ENCODE results near the gene HCST.
A peak's percentile ranks its signal among the peaks of the same experiment; 100 is the strongest.
"Not testable (repeated sequence)": the region's sequence is repeated elsewhere in the genome, so short reads cannot be mapped to it uniquely, and the experiment has no call there.

The HCST gene

GRCh38 chr19:35905178-35905727 lies 2.9 kb downstream of the HCST start:
- DNase-seq: peak in 1 of 2 donors; percentile 6

DNA sequence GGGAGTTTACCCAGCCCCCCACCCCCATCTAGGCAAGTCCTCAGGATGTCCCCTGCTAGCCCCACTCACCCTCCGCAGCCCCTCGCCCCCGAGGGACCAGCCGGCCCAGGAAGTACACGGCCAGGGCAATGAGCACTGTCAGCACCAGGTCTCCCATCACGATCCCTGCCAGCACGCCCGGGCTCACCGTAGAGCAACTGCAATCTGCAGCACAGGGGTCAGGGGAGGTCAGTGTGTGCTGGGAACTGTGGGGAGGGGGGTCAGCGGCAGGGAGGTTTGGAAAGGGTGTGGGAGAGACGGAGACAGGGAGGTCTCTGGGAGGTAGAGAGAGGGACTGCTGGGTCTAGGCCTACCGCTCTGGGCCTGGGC lies 5.0 kb downstream of the HCST start:
- no peak for DNase-seq

DNA sequence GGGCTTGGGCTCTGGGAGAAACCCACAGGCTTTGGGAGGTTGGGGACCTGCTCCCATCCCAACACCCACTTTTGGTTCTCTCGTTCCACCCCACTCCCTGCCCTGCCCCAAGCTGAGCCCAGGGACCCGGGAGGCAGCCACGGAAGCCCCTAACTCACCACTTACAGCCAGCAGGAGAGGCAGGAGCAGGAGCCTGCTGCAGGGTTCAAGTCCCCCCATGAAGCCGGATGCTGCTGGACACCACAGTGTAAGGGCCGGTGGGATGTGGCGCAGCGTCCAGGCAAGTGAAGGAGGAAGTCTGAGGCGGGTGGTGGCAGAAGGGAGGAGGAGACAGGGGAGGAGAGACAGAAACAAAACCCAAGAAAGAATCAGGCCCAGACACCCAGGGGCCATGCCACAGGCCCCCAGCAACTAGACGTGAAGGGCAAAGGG lies 5.7 kb downstream of the HCST start, which contains the start of gene TYROBP:
TYROBP (minus strand) TSS at position 286 of the 432 bp plus-strand sequence; CDS start at position 219, 67 bp downstream.
- peak in 1 of 2 donors; percentile 47 for DNase-seq

DNA sequence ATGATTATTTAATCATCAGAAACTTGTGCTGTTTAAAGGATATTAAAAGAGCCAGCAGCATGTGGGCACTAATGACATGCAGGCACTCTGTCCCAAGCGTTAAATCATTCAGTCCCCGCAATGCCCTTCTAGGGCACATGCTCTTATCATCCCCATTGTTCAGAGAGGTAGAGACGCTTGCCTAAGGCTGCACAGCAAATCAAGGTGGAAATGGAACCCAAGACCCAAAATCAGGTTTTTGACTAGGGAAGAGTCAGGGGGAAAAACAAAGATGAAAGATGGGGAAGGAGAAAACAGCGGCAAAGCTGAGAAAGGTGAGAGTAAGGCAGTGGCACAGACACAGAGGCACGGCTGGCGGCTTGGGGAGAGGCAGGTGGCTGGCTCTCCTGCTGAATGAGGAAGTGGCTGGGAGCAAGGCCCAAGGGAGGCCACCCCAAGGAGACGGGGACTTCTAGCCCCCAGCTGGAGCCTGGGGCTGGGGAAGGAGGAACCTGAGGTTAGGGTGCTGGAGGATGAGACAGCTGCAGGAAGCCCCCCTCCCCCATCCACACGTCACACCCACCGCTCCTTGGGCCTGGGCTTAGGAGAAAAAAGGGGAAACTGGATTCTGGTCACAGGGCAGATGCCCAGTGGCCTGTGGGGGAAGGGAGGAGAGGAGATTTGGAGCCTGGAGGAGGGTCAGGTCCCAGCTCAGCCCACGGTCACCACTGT lies 6.8 kb downstream of the HCST start:
- peak; percentile 41 to 91 for DNase-seq

DNA sequence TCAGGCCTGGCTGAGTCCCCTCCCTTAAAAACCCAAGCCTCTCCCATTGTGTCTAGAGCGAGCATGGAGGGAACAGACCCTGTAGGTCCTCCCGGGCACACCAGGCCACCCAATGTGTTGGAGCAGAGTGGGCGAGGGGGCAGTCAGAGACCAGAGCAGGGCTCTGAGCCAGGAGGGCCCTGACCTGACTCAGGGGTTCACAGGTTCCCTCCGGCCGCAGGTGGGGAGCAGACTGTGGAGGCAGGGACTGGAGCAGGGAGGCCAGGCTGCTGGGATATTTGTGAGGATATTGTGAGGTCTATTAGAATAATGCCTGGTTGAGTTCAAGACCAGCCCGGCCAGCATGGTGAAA lies 7.3 kb downstream of the HCST start:
- no peak for DNase-seq

GRCh38 chr19:35910355-35910754 lies 8.0 kb downstream of the HCST start:
- not testable (repeated sequence) for DNase-seq

DNA sequence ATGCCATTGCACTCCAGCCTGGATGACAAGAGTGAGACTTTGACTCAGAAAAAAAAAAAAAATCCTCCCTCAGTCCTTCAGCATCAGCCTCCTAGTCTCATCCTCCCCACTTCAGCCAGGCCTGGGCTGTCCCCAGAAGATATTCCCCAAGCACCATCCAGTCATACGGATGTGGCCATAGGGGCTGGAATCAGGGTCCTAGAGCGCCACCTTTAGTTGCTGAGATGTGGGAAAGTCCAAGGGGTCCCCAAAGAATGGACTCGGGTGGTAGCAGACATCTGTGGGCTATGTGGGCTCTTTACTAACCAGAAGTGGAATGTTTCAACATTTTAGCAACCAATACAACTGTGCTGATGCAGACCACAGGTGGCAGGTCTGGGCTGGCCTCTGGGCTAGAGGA lies 8.8 kb downstream of the HCST start:
- no peak for DNase-seq

DNA sequence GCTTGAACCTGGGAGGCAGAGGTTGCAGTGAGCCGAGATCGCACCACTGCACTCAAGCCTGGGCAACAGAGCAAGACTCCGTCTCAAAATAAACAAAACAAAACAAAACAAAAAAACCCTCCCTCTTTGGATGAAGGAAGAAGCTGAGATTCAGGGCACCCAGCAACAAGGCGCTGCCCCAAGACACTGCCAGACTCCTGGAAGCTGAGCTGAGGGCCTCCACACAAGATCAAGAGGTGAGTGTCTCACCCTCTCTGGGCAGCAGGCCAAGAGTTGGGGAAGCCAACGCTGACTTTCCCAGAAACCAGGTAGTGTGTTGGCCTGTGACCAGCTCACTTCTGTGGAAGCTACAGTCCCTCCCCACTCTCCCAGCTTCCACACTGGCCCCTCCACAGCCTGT lies 9.5 kb downstream of the HCST start:
- DNase-seq: peak in 1 of 2 donors; percentile 7

- DNase-seq: no peak
Observed at GRCh38 chr19:35913589-35913988, 11.3 kb downstream of the HCST start.

- DNase-seq: no peak
Observed at GRCh38 chr19:35915443-35915842, 13.1 kb downstream of the HCST start.

DNA sequence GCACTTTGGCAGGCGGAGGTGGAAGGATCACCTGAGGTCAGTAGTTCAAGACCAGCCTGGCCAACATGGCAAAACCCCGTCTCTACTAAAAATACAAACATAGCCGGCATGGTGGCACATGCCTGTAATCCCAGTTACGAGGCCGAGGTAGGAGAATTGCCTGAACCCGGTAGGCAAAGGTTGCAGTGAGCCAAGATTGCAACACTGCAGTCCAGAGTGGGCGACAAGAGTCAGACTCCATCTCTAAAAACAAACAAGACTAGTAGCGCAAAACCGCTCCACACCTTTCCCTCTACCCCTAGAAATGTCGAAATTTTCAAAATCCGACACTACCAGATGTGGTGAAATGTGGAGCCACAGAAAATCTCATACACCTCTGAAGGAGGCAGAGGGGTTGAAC lies 17.0 kb downstream of the HCST start:
- DNase-seq: no peak

- DNase-seq: no peak
Observed at GRCh38 chr19:35921012-35921411, 18.7 kb downstream of the HCST start.

- no peak for DNase-seq
Observed at GRCh38 chr19:35925501-35925900, 23.2 kb downstream of the HCST start.

DNA sequence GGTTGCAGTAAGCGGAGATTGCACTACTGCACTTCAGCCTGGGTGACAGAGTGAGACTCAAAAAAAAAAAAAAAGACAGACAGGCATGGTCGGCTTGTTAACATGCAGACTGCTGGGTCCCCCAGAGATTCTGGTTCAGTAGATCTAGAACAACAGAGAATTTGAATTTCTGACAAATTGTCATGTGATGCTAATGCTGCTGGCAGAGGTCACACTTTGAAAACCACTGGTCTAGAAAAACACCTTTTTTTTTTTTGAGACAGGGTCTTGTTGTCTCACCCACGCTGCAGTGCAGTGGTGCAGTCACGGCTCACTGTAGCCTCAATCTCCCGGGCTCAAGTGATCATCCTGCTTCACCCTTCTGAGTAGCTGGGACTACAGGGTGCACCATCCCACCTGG lies 26.2 kb downstream of the HCST start:
- peak in 1 of 2 donors; percentile 52 for DNase-seq

DNA sequence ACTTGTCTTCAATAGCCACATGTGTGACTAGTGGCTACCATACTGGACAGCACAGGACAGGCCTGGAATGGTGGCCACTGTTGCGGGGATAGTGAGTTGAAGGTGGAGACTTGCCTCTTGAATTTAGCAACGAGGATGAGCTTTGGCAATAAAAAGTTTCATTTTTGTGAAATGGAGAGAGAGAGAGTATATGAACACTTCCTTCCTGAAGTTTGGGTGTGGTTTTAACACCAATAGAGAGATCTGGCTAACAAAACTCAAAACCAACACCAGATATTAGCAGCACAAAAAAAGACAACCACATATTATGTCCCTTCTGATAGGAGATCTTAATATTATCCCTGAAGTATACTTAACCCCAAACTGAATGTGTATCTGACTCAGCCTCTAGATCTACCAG lies 27.5 kb downstream of the HCST start:
- DNase-seq: peak in 1 of 2 donors; percentile 66

DNA sequence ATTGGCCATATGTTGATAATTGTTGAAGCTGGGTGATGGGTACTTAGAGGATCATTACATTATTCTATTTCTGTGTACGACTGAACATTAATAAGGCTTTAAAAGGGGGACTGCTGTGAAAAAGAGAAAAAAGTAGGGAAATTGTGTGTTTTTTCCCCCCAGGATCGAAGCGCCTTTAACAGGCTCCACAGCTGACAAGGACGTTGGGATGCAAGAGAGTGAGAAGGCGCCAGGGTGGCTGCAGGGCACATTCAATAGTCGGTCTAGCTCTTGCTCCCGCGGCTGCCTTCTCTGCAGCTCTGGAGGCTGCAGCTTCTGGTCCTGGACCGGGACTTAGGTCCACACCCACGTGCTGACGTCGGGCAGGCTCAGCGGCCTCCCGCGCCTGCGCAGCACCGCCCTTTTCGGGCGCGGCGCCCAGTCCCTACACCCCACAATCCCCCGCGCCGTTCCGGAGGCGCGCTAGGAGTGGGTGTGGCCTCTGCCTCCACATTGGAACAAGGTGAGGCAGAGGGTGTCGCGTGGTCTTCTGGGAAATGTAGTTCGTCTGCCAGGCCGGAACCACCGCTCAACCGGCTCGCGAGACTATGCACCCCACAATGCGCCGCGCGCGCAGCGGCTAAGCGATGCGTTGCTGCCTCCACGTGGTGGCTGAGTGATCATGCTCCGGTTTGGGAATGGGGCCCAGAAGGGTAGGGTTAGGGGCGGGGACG lies 29.0 kb downstream of the HCST start:
- peak; percentile 100 for DNase-seq

DNA sequence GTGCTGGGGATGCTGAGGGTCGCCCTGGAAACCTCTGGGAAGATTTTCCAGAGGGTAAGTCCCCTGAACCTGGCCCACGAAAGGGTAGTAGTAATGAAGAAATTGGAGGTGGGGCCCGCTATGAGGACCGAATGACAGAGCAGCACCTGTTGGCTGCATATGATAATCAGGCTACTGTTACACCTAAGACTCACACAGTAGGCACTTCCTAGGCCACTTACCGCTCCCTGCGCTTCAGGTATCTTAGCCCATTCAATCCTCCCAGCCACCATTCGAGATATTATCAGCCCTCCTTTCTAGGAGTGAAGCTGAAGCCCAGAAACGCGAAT lies 29.5 kb downstream of the HCST start:
- no peak for DNase-seq

DNA sequence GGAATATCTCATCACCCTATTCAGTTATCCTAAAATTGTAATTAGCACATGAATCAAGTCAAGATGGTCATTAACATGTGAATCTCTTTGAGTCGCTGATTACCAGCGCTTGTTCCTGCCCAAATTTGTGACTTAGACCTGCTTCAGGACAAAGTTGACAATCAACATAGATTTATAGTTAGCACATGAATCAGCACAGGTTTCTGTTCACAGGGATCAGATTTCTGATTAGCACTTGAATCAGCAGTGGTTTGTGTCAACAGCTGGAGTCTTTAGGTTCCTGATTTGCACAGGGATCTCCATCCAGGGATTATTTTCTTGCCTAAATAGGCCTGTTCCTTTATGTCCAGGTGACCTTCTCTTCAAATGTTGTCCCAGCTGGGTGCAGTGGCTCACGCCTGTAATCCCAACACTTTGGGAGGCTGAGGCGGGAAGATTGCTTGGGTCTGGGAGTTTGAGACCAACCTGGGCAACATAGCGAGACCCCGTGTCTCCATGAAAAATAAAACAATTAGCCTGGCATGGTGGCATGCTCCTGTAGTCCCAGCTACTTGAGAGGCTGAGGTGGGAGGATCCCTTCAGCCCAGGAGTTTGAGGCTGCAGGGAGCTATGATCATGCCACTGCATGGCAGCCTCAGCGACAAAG lies 30.1 kb downstream of the HCST start:
- DNase-seq: no peak

DNA sequence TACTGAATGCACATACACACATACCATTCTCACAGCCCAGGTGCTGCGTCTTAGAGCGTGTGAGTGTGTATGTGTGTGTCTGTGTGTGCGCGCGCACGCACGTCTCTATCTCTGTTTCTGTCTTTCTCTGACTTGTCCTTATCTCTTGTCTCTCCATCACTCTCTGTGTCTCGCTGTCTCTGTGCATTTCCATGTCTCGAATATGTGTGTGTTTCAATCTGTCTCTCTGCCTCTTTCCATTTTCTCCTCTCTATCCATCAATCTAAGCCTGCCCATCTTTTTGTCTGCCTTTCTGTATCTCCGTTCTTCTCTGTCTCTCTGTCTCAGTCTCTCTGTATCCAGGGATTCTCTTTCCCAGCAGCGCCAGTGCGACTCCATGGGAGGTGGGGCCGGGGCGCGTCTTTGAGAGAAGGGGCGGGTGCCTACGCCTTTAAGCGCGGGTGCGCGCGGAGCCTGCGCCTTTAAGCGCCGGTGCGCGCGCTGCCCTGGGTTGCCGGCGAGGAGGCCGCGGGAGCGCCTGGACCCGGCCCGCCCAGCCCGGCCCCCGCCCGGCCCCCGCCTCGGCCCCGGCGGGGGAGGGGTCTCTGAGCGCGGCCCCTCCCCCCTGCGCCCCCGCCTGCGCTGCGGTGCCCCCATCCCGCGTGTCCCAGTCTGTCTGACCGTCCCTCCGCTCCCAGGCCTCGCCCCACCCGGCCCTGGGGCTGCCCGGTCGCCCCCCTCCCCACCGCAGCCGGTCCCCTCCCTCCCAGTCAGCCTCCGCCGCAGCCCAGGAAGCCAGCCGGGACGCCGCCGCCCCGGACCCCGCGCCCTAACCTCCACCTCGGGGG lies 33.8 kb downstream of the HCST start, which contains the start of gene LRFN3:
LRFN3 (plus strand) TSS at position 464 of the 827 bp plus-strand sequence. CDS start 3,052 bp downstream, outside the sequence.
- peak; percentile 38 to 54 for DNase-seq

- DNase-seq: no peak
Observed at GRCh38 chr19:35936738-35937268, 34.5 kb downstream of the HCST start.

DNA sequence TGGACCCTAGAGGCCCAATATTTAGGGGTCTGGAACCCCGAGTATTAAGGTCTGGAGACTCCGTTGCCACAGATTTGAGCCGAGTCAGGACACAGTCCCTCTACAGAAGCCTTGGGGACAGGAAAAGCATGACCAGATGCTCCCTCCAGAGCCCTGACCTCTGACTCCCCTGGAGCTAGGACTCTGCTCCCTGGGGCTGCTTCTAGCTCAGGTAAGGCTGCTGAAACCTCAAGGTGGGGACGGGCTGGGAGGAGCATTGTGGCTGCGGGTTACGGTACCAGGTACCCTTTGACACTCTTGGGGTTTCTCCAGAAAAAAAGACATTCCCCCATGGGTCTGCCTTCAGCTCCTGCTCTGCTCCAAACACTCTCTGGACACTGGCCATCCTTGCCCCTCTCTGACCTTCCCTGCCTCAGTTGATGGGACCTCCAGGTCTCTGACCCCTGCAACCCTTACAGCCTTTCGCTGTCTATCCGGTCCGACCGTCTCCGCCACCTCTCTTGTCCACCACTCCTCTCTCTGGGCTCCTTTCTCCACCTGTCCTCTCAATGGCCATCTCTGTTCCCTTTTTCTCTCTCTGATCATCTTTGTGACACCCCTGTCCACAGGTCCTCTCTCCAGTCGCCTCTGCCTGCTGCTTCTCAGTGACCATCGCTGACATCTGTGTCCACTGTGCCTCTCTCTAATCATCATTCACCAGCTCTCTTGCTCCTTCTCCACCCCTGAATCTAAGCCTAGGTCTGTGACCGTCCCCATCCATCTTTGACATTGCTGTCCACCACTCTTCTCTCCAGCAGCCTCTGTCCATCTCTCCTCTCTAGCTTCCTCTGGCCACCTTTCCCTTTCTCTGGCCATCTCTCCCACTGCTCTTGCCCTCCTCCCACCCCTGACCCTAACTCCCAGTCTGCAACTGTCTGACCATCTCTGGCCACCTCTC lies 35.3 kb downstream of the HCST start:
- no peak for DNase-seq

Measured in CD4-positive, alpha-beta T cell treated with Interleukin-1 beta for 1 hour (primary cell).